H4 (cell line): ENCODE data around the gene KRABD2.
"Not testable (repeated sequence)": the region's sequence is repeated elsewhere in the genome, so short reads cannot be mapped to it uniquely, and the experiment has no call there.

Experiments
- DNase-seq: peaks from one replicate; pipeline ENCODE4 v3.0.0-alpha.2; 2015; ENCODE audit warnings: low spot score

Gene KRABD2

GRCh38 chr17:8360751-8361150 lies 15.8 kb downstream of the KRABD2 start:
- DNase-seq, result no peak

- no peak for DNase-seq
These were observed 16.2 kb downstream of the KRABD2 start for GRCh38 chr17:8360260-8360659.

- peak; percentile 21 for DNase-seq
These were observed 16.7 kb downstream of the KRABD2 start for GRCh38 chr17:8359769-8360168.

- DNase-seq, result no peak
These were observed 18.6 kb downstream of the KRABD2 start for GRCh38 chr17:8357910-8358309.

- DNase-seq, result no peak
These were observed 22.3 kb downstream of the KRABD2 start for GRCh38 chr17:8354236-8354635.

- no peak for DNase-seq
These were observed 22.8 kb downstream of the KRABD2 start for GRCh38 chr17:8353736-8354135.

GRCh38 chr17:8350339-8350738 lies 26.2 kb downstream of the KRABD2 start:
- no peak for DNase-seq

GRCh38 chr17:8347001-8347400 lies 29.5 kb downstream of the KRABD2 start:
- DNase-seq, result not testable (repeated sequence)

GRCh38 chr17:8345951-8346665 lies 30.4 kb downstream of the KRABD2 start:
- DNase-seq, result no peak

GRCh38 chr17:8345052-8345690 lies 31.3 kb downstream of the KRABD2 start:
- no peak for DNase-seq

GRCh38 chr17:8341456-8341855 lies 35.0 kb downstream of the KRABD2 start:
- no peak for DNase-seq

- DNase-seq, result no peak
These were observed 37.0 kb downstream of the KRABD2 start, which contains the start of gene ODF4 for GRCh38 chr17:8339540-8339939. Gene ODF4, plus strand, starts transcription at chr17:8339840. Its CDS starts 212 bp downstream, at chr17:8340052.

GRCh38 chr17:8338753-8339140 lies 37.8 kb downstream of the KRABD2 start:
- no peak for DNase-seq

GRCh38 chr17:8337802-8338752 lies 38.4 kb downstream of the KRABD2 start:
- no peak for DNase-seq

- no peak for DNase-seq
These were observed 43.2 kb downstream of the KRABD2 start for GRCh38 chr17:8333281-8333680.

- no peak for DNase-seq
These were observed 43.8 kb downstream of the KRABD2 start for GRCh38 chr17:8332688-8333087.

GRCh38 chr17:8332128-8332527 lies 44.4 kb downstream of the KRABD2 start:
- DNase-seq, result no peak

GRCh38 chr17:8327303-8327649 lies 49.2 kb downstream of the KRABD2 start:
- no peak for DNase-seq
